NCI-H2171 (cell line): ENCODE results near the gene LYRM4.
"Not testable (repeated sequence)": the region's sequence is repeated elsewhere in the genome, so short reads cannot be mapped to it uniquely, and the experiment has no call there.

Experiments used
- DNase-seq: peaks from one replicate; lab custom pipeline; 2025; lab: John Stamatoyannopoulos, UW

LYRM4 gene

DNA sequence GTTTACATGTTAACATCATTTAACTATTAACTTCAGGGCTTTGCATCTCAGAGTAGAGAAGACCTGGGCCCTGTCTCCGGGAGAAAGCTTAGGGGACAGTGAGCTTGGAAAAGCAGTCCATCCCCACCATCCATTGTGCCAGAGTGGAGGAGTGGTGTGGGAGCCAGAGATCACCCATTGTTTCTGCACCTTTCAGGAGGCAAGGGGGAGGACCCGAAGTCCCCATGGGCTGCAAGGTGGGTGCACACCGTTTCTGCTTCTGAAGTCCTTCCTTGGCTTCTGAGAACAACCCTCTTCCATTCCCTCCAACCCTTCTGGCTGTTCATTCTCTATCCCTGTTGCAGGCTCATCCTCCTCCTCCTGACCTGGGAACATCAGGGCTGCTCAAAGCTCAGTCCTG, 179.6 kb downstream of the LYRM4 start:
- no peak for DNase-seq

DNA sequence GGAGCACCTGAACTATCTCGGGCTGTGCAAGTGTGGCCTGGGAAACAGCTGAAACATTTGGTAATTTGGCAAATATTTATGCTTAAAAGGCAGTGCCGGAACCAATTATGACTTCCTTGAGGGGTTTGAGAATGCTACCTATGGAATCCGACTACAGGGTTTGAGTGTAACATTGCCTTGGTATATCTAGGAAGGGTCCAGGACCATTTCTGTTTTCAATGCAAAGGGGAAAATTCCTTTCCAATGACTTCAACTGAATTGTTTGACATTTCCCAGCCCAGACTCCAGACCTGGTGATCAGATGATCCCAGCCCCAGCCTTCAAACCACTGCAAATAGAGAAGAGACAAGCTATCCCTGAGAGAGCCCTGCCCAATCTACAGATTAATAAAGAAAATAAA, 180.2 kb downstream of the LYRM4 start:
- DNase-seq, result no peak

DNA sequence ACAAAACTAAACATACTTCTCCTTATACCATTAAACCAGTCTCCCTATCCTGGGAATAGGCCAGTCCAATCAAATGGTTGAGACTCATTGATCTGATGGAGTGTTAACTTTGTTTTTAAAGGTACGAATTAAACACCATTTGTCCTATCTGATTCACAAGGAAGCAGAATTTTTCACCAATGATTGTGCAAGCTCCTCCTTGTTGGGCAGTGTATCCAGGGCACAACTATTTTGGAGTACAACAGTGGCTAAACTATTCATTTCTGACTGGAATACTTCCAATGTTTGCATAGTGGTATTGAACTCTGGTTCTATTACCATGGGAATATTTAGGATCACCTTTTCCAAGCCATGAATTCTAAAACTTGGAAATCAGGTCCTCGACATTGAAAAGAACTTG, 181.1 kb downstream of the LYRM4 start:
- DNase-seq, result no peak

DNA sequence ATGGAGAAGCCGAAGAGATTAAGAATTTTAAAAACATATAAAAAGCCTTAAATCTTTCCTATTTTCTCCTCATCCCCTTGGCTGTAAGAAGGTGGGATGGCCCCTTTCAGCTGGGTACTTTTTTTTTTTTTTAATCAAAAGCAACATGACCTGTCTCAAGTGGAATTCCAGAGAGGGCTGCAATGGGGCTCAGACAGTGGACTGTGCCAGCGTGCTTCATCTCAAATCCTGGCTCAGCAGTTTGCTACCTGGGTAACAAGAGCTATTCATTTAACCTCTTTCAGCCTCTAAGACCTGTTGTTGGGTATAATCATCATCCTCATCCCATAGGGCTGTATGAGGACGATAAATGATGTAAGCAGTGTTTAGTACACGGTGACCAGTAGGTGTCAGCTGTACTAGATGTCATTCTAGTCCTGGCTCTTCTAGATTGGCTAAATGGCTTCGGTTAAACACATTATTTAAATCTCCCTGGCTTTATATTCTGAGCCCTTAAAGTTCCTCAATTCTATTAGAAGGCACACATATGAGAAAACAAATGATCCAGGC, 182.6 kb downstream of the LYRM4 start:
- DNase-seq, result no peak

DNA sequence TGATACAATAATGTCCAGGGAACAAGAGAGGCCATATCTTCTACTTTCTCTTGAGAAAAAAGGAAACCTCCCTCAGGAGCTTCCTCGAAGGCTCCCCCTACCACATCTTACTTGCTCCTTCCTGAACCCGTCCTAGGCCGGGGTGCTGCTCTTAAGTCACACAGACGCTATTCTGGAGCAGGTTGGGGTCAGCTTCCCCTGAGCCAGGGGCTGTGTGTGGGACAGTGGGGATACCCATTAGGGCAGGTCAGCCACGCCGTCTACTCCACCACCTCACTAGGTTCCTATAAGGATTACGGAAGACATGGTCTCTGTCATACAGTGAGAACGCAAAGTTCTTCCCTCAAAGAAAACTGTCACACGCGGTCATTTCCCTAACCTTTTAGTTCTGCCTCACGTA, 183.8 kb downstream of the LYRM4 start:
- DNase-seq, result no peak

DNA sequence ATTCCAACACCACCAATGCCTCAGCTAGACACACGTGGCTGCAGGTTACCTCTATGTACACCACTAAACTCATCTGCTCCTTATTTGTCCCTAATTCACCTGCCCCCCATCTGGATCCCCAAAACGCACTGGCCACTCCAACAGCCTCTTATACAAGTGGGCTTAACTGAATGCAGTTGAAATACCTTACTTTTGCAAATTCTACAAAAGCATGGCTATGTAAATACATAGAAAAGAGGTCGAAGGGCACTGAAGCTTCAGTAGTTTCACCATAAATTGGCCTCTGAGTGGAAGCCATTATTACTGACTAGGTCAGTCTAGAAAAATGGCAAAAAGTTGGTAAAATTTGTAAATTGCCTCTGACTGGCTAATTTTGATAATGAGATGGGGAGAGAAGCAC, 186.8 kb downstream of the LYRM4 start:
- DNase-seq, result no peak

DNA sequence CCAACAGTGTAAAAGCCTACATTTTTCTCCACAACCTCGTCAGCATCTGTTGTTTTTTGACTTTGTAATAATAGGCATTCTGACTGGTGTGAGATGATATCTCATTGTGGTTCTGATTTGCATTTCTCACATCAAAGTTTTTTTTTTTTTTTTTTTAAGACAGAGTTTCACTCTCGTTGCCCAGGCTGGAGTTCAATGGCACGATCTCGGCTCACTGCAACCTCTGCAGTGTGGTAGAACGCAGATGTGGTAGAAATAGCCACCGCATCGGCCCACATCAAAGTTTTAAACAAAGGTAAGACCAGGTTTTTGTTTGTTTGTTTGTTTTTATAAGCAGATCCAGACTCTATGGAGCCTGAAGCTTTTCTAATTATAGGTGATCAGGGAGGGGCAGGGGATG, 188.3 kb downstream of the LYRM4 start:
- no peak for DNase-seq

DNA sequence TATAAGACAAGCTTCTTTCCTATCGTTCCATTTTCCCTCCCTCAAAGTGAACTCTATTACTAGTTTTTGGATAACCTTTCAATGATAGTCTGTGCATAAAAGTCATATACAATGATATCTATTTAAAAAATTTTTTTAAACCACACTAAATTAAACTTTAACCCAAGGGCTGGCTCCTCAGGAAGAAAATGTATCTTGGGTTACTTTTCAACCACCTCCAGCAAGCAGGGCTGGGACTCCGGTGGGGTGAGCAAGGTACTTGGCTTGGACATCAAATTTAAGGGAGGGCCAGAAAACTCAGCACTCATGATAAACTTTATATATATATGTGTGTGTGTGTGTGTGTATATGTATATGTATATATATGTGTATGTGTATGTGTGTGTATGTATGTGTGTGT, 189.5 kb downstream of the LYRM4 start:
- DNase-seq, result no peak

DNA sequence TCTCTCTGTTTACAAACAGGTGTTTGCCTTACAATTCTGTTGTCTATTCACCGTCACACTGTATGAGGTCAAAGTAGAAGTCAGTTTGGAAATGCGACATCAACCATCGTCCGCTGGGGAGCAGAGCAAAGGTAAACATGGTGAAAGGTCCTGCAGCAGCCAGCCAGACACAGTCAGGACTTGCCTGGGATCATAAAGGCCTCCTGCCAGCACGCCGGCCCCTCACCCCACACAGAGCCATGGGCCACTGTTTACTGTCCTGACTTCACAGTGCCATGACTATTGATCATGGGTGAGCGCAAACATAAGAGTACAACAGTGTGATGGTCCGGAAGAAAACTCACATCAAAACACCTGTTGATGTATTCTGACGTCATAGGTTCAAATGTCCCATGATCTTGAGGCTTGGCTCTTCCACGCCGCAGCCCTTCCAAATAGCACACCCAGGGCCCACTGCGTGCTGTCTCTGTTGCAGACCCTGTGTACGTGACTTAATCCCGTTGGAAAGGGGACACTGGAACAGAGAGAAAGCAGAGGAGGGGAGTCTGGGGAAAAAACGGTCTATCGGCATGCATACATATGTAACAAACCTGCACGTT, 192.5 kb downstream of the LYRM4 start:
- no peak for DNase-seq

DNA sequence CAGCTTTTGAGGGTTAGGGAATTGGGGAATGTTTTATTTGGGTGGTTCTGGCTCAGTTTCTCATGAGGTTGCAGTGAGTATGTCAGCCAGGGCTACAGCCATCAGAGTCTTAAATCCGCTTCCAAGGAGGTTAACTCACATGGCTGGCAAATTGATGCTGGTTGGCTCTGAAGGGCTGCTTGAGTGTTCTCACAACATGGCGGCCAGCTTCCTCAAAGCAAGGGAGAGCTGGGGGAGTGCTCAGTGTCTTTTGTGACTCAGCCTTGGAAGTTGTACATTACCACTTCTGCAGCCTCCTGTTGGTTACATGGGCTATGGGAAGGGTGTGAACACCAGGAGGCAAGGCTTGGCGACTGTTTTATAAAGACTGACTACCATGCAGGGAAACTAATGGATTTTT, 193.4 kb downstream of the LYRM4 start:
- DNase-seq, result no peak

DNA sequence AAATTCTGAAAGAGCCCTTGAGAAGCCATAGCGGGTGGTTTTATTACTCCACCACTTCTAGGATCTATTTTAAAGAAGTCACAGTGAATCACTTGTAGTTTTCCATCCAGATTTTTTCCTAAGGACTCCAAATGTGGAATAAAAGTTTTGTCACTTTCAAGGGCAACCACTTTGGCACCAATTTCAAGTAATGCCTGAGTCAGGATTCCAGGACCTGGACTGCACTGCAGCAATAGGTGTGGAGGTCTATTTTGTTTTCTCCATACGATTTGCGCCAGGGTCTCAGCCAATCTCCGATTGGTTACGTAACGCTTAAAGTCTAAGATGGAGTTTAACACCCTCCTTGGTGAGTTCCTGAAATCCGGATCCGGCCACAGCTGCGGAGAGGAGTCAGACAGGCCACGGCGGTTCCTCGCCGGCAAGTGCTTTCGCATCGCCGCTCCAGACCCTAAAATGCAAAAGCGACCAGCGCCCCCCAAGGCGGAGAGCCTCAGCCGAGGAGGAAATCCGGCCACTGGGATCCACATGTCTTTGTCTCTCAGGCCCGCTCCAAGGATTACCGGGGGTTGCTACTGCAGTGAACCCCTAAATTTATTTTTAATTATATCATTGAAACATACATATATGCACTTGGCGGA, 194.2 kb downstream of the LYRM4 start:
- DNase-seq, result no peak

DNA sequence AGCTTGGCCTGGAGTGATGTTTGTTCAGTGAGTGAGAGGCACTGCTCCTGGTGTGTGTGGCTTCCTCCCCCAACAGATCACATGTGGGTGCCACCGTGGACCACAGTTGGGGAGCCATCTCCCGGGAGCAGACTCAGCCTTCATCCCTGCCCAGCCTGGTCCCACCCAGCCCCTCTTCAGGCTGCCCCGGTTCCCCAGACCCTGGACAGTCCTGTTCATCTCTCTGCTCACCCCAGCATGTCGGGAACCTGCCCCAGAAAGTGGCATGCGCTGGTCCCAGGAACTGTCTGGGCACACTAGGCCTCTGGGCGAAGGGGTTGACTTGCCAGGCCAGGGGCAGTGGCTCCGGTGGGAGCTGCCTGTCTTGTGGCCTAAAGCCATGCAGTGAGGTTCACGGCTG, 197.1 kb downstream of the LYRM4 start:
- no peak for DNase-seq

DNA sequence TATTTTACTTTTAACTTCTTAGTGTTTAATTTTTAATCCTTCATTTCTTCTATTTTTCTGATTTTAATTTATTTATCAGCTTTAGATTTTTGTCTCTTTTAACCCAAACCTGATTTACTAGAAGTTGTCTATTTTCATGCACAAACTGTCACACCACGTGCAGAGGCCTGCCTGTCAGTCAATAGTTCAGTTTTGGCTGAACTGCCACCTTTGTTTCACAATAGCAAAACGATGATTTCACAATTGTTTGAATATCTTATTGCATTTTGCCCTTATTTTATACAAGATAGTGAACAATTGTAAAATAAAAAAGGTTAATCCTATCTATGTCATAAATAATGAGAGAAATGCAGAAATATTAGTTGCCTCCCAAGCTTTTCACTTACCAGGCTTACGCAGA, 199.6 kb downstream of the LYRM4 start:
- DNase-seq, result no peak

DNA sequence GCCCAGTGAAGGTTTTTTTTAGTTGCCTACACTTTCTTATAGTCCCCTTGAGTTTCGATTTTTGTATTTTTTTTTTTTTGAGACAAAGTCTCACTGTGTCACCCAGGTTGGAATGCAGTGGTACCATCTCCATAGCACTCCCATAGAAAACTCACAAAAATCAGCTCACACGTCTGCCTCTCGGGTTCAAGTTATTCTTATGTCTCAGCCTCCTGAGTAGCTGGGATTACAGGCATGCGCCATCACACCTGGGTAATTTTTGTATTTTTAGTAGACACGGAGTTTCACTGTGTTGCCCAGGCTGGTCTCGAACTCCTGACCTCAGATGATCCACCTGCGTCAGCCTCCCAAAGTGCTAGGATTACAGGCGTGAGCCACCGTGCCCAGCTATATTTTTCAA, 200.3 kb downstream of the LYRM4 start:
- not testable (repeated sequence) for DNase-seq

DNA sequence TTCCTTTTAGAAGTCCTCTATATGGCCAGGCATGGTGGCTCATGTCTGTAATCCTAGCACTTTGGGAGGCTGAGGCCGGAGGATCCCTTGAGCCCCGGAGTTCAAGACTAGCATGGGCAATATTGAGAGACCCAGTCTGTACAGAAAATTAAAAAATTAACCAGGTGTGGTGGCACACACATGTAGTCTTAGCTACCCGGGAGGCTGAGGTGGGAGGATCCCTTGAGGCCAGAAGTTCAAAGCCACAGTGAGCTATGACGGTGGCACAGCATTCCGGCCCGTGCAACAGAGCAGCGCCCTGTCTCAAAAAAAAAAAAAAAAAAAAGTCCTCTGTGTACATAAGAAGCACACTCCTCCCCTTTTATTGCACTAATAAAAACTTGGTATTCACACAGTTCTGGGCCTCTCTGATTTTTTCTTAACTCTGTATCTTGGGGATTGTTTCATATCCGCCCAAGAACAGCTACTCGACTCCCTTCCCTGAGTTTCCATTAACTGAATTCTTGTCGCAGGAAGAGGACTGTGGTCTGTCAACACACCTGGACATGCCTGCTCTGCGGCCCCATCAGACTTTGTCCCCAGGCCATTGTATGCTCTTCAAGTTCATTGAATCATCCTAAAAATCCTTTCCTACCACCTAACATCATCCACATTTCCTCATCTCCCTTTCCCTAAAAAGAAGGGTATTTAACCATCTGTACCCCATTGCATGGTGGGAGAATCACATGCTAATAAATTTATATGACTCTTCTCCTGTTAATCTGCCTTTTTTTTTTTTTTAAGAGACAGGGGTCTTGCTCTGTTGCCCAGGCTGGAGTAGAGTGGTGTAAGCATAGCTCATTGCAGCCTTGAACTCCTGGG, 201.5 kb downstream of the LYRM4 start:
- no peak for DNase-seq
